Activated T-helper 1 cell treated with anti-CD3 and anti-CD28 coated beads, Interleukin-12 subunit alpha, Interleukin-12 subunit beta, Interleukin-2, Interleukin-4 antibody, amounts not matched to agents 30 ng/mL and 10 ng/mL and 1 ng/mL, durations not matched to agents 14 hours and 24 hours and 36 hours (primary cell): ENCODE results near the gene ATP6V1F. TPM values are rescaled to one million over a fixed set of nuclear protein-coding genes. Genes with fewer than 3 reads are reported as not detected.

Experiments
- DNase-seq: peaks from one replicate; pipeline ENCODE4 v3.0.0; 2021; ENCODE audit warnings: low spot score
- H3K27ac Mint-ChIP-seq: one replicate; pipeline ENCODE4 v1.8.0; 2021; ENCODE audit warnings: mild to moderate bottlenecking, mixed read lengths
- H3K27me3 Mint-ChIP-seq: one replicate; pipeline ENCODE4 v1.8.0; 2022; ENCODE audit warnings: mild to moderate bottlenecking, moderate library complexity, mixed read lengths; ENCODE audit not compliant: insufficient read depth
- H3K36me3 Mint-ChIP-seq: one replicate; pipeline ENCODE4 v1.8.0; 2021; ENCODE audit warnings: low read depth, mixed read lengths
- H3K4me1 Mint-ChIP-seq: one replicate; pipeline ENCODE4 v1.8.0; 2021; ENCODE audit warnings: low read depth, mixed read lengths
- H3K4me3 Mint-ChIP-seq: one replicate; pipeline ENCODE4 v1.8.0; 2021; ENCODE audit warnings: mild to moderate bottlenecking, moderate library complexity, mixed read lengths
- H3K9me3 Mint-ChIP-seq: one replicate; pipeline ENCODE4 v1.8.0; 2021; ENCODE audit warnings: mixed read lengths
- intact Hi-C: fragments of 100-400 bp; cut with micrococcal nuclease; formaldehyde crosslinking; loops from one replicate; pipeline ENCODE4 v1.15.1; 2024
- total RNA-seq: library from RNA; stranded (reverse); gene quantifications from 2 replicates; pipeline ENCODE4 v1.2.3, GENCODE V29; 2022

ATP6V1F gene
- total RNA-seq, 1 donor from 2014 or later = 131 TPM

- Mint-ChIP-seq H3K9me3 (no peaks in the 10 kb centered on the region), H3K27ac (no peak overlapping the region)
- DNase-seq = no peak
These were observed 14.1 kb upstream of the ATP6V1F start for GRCh38 chr7:128848289-128849155.

DNA sequence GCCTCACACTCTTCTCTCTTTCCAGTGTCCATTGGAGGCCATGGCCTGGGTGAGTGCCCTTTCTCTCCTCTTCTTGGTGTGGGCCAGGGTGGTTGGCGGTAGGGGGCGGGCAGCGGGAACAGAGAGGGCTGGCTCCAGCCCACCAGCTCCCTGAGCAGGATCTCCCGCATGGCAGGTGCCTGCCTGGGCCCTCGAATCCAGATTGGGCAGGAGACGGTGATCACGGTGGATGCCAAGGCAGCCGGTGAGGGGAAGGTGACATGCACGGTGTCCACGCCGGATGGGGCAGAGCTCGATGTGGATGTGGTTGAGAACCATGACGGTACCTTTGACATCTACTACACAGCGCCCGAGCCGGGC lies 13.5 kb upstream of the ATP6V1F start:
- intact Hi-C loops = no loop called here
- Mint-ChIP-seq H3K9me3 (no peaks in the 10 kb centered on the region), H3K27ac (no peak overlapping the region), H3K36me3 (no peaks in the 10 kb centered on the region), H3K27me3 (peaks cover 4% of the 10 kb centered on the region), H3K4me3 (no peak overlapping the region), H3K4me1 (no peaks in the 10 kb centered on the region)
- DNase-seq = no peak

More at GRCh38 chr7:128848289-128849155, 14.1 kb upstream of the ATP6V1F start:
- intact Hi-C loops = no loop called here
- H3K4me3 Mint-ChIP-seq = no peak overlapping the region
- H3K36me3 Mint-ChIP-seq = no peaks in the 10 kb centered on the region
- peaks cover 4% of the 10 kb centered on the region for H3K27me3 Mint-ChIP-seq
- H3K4me1 Mint-ChIP-seq = no peaks in the 10 kb centered on the region

DNA sequence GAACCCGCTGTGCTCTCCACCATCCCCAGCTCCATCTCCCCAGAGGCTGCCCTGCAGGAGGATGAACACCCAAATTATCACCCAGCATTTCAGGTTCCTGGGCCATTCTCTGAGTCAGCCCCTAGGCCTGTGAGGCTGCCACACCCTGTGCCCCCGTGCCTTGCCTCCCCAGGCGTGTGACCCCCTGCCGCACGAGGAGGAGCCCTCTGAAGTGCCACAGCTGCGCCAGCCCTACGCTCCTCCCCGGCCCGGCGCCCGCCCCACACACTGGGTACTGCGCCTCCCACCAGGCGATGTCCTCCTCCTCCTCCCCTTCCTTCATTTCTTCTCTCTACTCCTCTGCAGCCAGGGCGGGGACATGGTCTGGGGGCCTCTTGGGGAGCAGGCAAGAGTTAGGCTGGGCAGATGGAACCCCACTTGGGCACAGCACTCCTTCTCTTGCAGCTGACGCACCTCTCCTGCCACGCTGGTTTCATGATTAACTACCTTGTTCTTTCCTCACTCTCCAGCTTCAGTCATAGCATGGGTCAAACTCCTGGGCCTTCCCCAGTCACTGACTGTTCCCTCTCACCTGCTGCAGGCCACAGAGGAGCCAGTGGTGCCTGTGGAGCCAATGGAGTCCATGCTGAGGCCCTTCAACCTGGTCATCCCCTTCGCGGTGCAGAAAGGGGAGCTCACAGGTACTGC lies 12.7 kb upstream of the ATP6V1F start:
- H3K4me3 Mint-ChIP-seq = no peak overlapping the region
- intact Hi-C loops = no loop called here
- no peaks in the 10 kb centered on the region for H3K9me3 Mint-ChIP-seq
- H3K27me3 Mint-ChIP-seq = peaks cover 4% of the 10 kb centered on the region
- no peak for DNase-seq
- H3K36me3 Mint-ChIP-seq = no peaks in the 10 kb centered on the region
- H3K27ac Mint-ChIP-seq = no peak overlapping the region
- H3K4me1 Mint-ChIP-seq = no peaks in the 10 kb centered on the region

GRCh38 chr7:128852537-128853254 lies 10.0 kb upstream of the ATP6V1F start:
- intact Hi-C loops = no loop called here

GRCh38 chr7:128853799-128854198 lies 8.9 kb upstream of the ATP6V1F start:
- Mint-ChIP-seq H3K4me1 (no peaks in the 10 kb centered on the region), H3K27ac (no peak overlapping the region), H3K4me3 (no peak overlapping the region), H3K27me3 (peaks cover 4% of the 10 kb centered on the region), H3K9me3 (no peaks in the 10 kb centered on the region), H3K36me3 (no peaks in the 10 kb centered on the region)
- intact Hi-C loops = no loop called here
- no peak for DNase-seq

More at GRCh38 chr7:128852537-128853254, 10.0 kb upstream of the ATP6V1F start:
- no peaks in the 10 kb centered on the region for H3K9me3 Mint-ChIP-seq
- H3K4me1 Mint-ChIP-seq = no peaks in the 10 kb centered on the region
- no peak overlapping the region for H3K4me3 Mint-ChIP-seq
- H3K36me3 Mint-ChIP-seq = no peaks in the 10 kb centered on the region
- no peak overlapping the region for H3K27ac Mint-ChIP-seq
- DNase-seq = no peak
- peaks cover 4% of the 10 kb centered on the region for H3K27me3 Mint-ChIP-seq

- DNase-seq = no peak
- Mint-ChIP-seq H3K27ac (no peak overlapping the region), H3K4me3 (no peak overlapping the region), H3K9me3 (no peaks in the 10 kb centered on the region), H3K36me3 (no peaks in the 10 kb centered on the region), H3K4me1 (no peaks in the 10 kb centered on the region), H3K27me3 (peaks cover 4% of the 10 kb centered on the region)
- intact Hi-C loops = no loop called here
These were observed 8.3 kb upstream of the ATP6V1F start for GRCh38 chr7:128854396-128854795.

GRCh38 chr7:128855559-128855958 lies 7.1 kb upstream of the ATP6V1F start:
- intact Hi-C loops = no loop called here

DNA sequence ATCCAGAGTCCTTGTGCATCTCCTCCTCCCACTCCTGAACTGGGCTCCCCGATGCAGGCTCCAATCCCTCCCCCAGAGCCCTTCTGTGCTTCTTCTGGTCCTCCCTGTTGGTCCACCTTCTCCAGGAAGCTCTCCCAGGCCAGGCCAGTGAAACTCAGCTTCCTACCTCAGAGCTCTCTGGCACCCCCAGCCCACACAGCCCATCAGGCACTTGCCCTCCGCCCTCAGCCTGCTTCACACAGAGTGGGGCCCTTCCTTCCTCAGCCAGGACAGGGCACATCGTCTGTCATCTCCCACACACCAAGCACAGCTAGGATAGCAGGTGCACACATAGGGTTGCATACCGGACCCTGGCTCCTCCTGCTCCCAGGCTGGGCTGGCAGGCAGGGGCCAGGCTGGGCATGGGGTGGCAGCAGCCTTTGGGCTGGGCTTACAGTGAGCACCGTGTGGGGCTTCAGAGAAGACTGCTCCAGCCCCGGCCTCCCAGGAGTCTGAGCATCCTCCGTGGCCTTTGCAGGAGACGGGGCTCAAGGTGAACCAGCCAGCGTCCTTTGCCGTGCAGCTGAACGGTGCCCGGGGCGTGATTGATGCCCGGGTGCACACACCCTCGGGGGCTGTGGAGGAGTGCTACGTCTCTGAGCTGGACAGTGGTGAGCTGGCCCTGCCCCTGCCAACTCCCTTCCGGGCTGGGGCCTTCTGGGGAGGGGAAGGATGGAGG lies 6.5 kb upstream of the ATP6V1F start:
- intact Hi-C loops = no loop called here
- H3K27me3 Mint-ChIP-seq = peaks cover 1% of the 10 kb centered on the region
- H3K4me1 Mint-ChIP-seq = peaks cover 6% of the 10 kb centered on the region
- no peak overlapping the region for H3K27ac Mint-ChIP-seq
- no peak for DNase-seq
- H3K4me3 Mint-ChIP-seq = no peak overlapping the region
- H3K9me3 Mint-ChIP-seq = no peaks in the 10 kb centered on the region
- H3K36me3 Mint-ChIP-seq = no peaks in the 10 kb centered on the region

More at GRCh38 chr7:128855559-128855958, 7.1 kb upstream of the ATP6V1F start:
- peaks cover 2% of the 10 kb centered on the region for H3K4me1 Mint-ChIP-seq
- DNase-seq = no peak
- no peak overlapping the region for H3K27ac Mint-ChIP-seq
- H3K27me3 Mint-ChIP-seq = peaks cover 1% of the 10 kb centered on the region
- no peak overlapping the region for H3K4me3 Mint-ChIP-seq
- no peaks in the 10 kb centered on the region for H3K36me3 Mint-ChIP-seq
- no peaks in the 10 kb centered on the region for H3K9me3 Mint-ChIP-seq

- peaks cover 15% of the 10 kb centered on the region for H3K4me1 Mint-ChIP-seq
- no peak overlapping the region for H3K4me3 Mint-ChIP-seq
- H3K36me3 Mint-ChIP-seq = peaks cover 4% of the 10 kb centered on the region
These were observed 4.0 kb upstream of the ATP6V1F start for GRCh38 chr7:128858380-128859231.

DNA sequence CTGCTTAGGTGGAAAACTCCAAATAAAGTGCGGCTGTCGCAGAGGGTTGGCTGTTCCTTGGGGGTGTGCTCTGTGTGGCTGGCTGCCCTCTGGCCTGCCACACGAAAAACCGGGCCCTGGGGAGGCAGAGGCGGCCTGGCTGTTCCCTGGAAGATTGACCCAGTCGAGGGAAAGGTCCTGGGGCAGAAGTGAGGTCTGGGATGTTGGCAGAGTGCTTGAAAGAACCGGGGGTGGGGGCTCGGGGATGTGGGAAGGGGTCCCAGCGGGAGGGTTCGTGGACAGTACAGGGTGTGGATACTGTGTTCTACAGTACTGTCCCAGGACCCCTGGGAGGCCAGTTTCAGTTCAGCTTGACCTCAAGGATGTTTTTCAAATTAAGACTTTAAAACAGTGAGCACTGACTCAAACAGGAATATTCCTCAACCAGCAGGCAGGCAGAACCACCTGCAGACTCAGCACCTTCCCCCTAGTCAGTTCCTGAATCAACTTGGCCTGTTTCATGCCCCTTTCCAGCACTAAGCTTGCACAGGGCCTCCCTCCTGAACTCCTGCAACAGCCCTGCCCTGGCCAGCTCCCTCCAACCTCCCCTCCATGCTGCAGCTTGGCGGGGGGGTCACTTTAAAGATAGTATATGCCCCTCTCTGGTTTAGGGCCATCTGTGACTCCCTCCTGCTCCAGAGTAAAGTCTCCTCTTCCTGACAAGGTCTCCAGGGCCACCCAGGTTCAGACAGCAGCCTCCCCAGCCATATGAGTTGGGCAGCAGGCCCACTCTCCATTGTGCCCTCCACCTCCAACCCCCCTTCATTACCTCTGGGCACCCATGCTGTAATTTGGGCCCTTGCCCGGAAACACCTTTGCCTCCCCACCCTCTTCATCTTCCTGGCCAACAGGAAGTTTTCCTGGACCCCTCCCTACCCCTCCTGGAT lies 3.2 kb upstream of the ATP6V1F start:
- no peaks in the 10 kb centered on the region for H3K9me3 Mint-ChIP-seq
- intact Hi-C loops = no loop called here
- H3K27me3 Mint-ChIP-seq = no peaks in the 10 kb centered on the region
- no peak overlapping the region for H3K27ac Mint-ChIP-seq
- H3K4me3 Mint-ChIP-seq = no peak overlapping the region
- H3K36me3 Mint-ChIP-seq = peaks cover 6% of the 10 kb centered on the region
- peaks cover 19% of the 10 kb centered on the region for H3K4me1 Mint-ChIP-seq
- no peak for DNase-seq

More at GRCh38 chr7:128858380-128859231, 4.0 kb upstream of the ATP6V1F start:
- intact Hi-C loops = no loop called here
- Mint-ChIP-seq H3K27me3 (no peaks in the 10 kb centered on the region), H3K27ac (no peak overlapping the region), H3K9me3 (no peaks in the 10 kb centered on the region)
- no peak for DNase-seq
